RWPE1 (cell line): Measurements from ENCODE around the gene EVA1A.

ENCODE experiments used
- CTCF ChIA-PET: fragments of 350-600 bp; sonication (Branson Sonifier 250); formaldehyde crosslinking; extraction: SDS; loops from one replicate; lab custom pipeline; 2021; lab: Yijun Ruan, JAX
- POLR2A ChIA-PET: fragments of 400-600 bp; formaldehyde crosslinking; extraction: SDS; loops from one replicate; lab custom pipeline; 2020; ENCODE audit warnings: antibody characterized with exemption; ENCODE audit not compliant: low non-redundant PET; lab: Yijun Ruan, JAX
- DNase-seq: peaks from one replicate; pipeline ENCODE4 v3.0.0; 2012; ENCODE audit warnings: low spot score
- H3K27ac ChIP-seq: fragments of 450-650 bp; 2 replicates; pipeline ENCODE4 v1.5.1; 2017
- CTCF ChIP-seq: fragments of 450-650 bp; conservative IDR thresholded peaks from 2 replicates; pipeline ENCODE4 v1.5.1; 2017; ENCODE audit warnings: low read depth, mild to moderate bottlenecking

EVA1A gene

GRCh38 chr2:75561566-75562512 lies 1.1 kb upstream of the EVA1A start:
- POLR2A ChIA-PET, result no interaction called here
- CTCF ChIA-PET, result interaction anchor here (0.6 to 0.9 kb wide), 4 partner anchors 31 to 694 kb away, joined by 3 to 4 read pairs (median 3); no protein-coding TSS in a partner anchor
- DNase-seq, result no peak
- no peak overlapping the region for H3K27ac ChIP-seq
- no peak for TF ChIP-seq CTCF

GRCh38 chr2:75560022-75560767 lies 544 bp downstream of the EVA1A start:
- H3K27ac ChIP-seq, result peak overlapping the region; percentile 21
- TF ChIP-seq CTCF, result no peak
- POLR2A ChIA-PET, result interaction anchor here (1.2 kb wide), 1 partner anchor 42 kb away, joined by 3 read pairs; no protein-coding TSS in a partner anchor
- peak; percentile 36 for DNase-seq
- CTCF ChIA-PET, result interaction anchor here (0.6 to 1.8 kb wide), 7 partner anchors 10 to 1614 kb away, joined by 3 to 8 read pairs (median 4); no protein-coding TSS in a partner anchor

- no peak for TF ChIP-seq CTCF
- POLR2A ChIA-PET, result interaction anchor here (1.2 kb wide), 1 partner anchor 43 kb away, joined by 3 read pairs; no protein-coding TSS in a partner anchor
- CTCF ChIA-PET, result interaction anchor here (0.7 to 1.8 kb wide), 3 partner anchors 49 to 1615 kb away, joined by 3 to 8 read pairs (median 6); no protein-coding TSS in a partner anchor
- H3K27ac ChIP-seq, result no peak overlapping the region
- no peak for DNase-seq
Measured at GRCh38 chr2:75559680-75560021, 1.1 kb downstream of the EVA1A start.

- no peak for TF ChIP-seq CTCF
- DNase-seq, result no peak
- no peak overlapping the region for H3K27ac ChIP-seq
- POLR2A ChIA-PET, result no interaction called here
- CTCF ChIA-PET, result interaction anchor here (0.7 kb wide), 1 partner anchor 93 kb away, joined by 3 read pairs; no protein-coding TSS in a partner anchor
Measured at GRCh38 chr2:75558786-75559679, 1.7 kb downstream of the EVA1A start.

GRCh38 chr2:75558136-75558535 lies 2.6 kb downstream of the EVA1A start:
- POLR2A ChIA-PET, result no interaction called here
- no peak for TF ChIP-seq CTCF
- no peak for DNase-seq
- H3K27ac ChIP-seq, result no peak overlapping the region
- CTCF ChIA-PET, result no interaction called here
